ENCODE results near the gene ATP5IF1.

Gene ATP5IF1

GRCh38 chr1:28239004-28239403, 3.1 kb downstream of the ATP5IF1 start:
- DNase-seq: no peak

DNA sequence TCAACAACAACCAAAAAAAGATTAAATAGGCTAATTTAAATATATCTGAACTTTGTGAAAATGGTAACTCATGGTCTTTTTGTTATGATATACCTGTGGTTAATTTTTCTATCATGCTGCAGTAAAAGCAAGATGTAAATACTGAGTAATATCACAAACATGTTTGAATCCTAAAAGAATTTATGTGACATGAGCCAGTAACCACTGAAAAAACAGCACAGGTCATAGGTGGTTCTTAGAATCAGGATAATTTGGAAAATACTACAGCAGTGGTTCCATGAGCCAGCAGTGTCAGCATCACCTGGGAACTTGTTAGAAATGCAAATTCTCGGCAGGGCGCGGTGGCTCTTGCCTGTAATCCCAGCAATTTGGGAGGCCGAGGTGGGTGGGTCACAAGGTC, 4.1 kb downstream of the ATP5IF1 start:
- DNase-seq: no peak

DNA sequence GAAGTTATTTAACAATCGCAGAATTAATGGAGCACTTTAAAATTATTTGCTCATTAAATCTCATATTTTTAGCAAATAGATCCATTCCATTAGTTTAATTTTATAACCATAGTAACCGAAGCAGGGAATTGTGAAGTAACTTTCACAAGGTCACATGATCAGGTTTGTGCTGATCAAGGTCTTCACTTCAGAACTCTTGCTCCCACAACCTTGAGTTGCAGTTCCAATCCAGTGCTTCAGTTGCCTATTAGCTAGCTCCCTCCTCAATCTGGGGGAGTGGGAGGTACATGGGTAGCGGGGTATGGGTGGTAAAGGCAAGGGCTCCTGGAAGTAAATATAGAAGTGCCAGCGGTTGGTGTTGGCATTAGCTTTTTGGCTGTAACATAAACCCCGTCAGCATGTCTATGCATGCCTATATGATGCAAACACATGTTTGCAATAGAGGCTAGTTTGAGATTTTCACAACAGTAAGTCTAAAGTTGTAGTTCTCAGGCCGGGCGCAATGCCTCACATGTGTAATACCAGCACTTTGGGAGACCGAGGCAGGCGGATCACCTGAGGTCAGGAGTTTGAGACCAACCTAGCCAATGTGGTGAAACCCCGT, 5.8 kb downstream of the ATP5IF1 start:
- DNase-seq: no peak

DNA sequence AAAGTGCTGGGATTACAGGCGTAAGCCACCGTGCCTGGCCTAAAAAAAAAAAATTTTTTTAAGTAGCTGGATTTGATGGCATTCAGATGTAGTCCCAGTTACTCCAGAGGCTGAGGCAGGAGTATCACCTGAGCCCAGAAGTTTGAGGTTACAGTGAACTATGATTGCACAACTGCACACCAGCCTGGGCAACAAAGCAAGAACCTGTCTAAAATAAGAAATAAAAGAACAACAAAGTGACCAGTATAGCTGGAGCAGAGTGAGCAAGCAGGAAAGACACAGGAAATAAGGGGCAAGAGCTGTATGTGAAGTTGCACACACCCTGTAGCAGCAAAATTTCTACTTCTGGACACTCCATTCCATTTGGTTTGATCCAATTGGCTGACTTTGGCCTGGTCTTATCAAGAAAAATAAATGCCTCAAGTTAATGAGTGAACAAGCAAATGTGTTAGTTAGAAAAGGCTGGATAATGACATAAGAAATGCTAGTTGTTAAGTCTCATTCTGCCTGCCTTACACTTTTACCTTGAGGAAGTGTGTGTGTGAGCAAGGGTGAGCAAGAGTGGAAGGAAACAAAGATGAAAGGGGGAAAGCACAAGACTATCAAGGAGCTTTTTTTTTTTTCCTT, 7.9 kb downstream of the ATP5IF1 start:
- DNase-seq: no peak

- no peak for DNase-seq
Observed at GRCh38 chr1:28244549-28245251, 8.8 kb downstream of the ATP5IF1 start.

DNA sequence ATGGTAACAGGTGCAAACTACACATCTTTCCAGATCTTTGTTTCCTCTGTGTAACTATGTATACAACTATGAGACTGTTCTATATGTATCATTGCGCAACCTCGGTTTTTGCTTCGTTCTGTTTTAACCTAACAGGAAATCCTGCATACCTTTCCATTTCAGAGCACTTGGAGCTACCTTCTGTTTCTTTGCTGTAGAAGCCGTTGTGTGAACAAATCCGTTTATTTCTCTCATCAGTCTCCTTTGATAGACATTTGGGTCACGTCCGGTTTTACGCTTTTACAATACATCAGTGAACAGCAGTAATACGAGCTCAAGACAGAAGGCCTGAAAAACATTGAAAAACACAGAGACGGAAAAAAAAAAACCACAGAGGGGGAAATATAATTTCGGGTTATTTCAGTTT, 10.5 kb downstream of the ATP5IF1 start:
- DNase-seq: no peak

GRCh38 chr1:28247612-28248272, 11.8 kb downstream of the ATP5IF1 start:
- no peak for DNase-seq

- no peak for DNase-seq
Observed at GRCh38 chr1:28248273-28249012, 12.5 kb downstream of the ATP5IF1 start.

DNA sequence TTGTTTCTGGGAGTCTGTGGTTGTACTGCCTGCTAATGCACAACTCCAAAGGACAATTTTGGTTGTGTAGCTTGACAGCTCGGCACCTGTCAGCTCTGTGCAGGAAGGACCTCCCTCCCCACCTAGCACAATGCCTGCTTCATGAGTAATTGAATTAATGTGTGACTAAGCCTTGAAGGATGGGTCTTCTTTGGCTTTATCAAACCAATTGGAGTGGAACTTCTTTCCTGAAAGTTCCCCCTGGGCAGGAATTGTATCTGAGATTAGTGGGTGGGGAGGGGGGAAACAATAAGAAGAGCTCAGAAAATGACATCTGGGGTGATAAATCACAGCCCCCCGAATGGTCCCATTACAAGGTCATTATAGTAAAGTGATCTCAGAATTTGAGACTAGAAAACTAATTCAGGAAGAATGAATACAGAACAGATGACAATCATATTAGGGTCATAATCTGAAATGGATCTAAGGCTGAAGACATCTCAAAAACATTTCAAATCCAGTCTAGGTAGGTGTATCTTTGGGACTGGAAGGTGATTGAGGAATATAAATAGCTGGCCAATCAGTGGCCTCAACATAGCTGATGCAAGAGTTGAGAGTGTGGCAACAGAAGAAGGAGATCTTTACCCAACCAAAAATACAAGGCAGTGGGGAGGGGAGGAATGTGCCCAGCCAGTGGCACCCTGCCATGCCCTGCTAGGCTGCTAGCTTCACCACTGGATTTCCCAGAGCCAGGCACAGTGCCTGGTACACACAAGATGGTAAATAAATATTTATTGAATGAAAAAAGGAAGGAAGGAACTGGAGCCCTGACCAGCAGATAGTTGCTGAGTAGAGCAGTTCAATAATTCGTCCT, 13.3 kb downstream of the ATP5IF1 start:
- DNase-seq: no peak

GRCh38 chr1:28249866-28250295, 14.0 kb downstream of the ATP5IF1 start:
- no peak for DNase-seq

DNA sequence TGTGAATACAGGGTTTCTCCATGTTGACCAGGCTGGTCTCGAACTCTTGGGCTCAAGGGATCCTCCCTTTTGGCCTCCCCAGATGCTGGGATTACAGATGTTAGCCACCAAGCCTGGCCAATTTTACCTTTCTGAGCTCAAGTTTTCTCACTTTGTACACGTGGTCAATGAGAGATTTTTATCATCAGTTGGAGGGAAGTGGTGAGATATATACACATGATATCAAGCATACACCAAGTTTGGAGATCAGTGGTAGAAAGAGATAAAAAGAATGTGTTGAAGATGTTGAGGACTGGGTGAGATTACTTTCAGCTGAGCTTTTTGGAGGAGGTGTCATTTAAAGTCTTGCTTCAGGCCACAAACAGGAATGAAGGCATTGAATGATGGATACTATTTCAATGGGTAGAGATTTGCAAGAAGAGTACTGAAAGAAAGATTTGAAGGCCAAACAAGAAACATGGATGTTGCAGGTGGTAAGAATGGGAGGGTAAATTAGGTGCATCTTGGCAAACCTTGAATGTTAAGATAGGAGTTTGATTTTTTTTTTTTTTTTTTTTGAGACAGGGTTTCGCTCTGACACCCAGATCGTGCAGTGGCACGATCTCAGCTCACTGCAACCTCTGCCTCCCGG, 20.4 kb downstream of the ATP5IF1 start:
- no peak for DNase-seq

DNA sequence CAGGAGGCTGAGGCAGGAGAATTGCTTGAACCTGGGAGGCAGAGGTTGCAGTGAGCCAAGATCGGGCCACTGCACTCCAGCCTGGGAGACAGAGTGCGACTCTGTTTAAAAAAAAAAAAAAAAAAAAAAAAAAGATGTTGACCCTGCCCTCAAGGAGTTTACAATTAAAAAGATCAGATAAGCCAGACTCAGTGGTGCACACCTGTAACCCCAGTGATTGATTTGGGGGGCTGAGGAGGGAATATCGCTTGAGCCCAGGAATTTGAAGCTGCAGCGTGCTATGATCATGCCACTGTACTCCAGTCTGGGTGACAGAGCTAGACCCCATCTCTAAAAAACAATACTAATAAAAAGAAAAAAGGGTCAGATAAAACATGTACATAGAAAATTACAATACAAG, 21.8 kb downstream of the ATP5IF1 start:
- DNase-seq: no peak

GRCh38 chr1:28258628-28259251, 22.8 kb downstream of the ATP5IF1 start:
- DNase-seq: no peak

DNA sequence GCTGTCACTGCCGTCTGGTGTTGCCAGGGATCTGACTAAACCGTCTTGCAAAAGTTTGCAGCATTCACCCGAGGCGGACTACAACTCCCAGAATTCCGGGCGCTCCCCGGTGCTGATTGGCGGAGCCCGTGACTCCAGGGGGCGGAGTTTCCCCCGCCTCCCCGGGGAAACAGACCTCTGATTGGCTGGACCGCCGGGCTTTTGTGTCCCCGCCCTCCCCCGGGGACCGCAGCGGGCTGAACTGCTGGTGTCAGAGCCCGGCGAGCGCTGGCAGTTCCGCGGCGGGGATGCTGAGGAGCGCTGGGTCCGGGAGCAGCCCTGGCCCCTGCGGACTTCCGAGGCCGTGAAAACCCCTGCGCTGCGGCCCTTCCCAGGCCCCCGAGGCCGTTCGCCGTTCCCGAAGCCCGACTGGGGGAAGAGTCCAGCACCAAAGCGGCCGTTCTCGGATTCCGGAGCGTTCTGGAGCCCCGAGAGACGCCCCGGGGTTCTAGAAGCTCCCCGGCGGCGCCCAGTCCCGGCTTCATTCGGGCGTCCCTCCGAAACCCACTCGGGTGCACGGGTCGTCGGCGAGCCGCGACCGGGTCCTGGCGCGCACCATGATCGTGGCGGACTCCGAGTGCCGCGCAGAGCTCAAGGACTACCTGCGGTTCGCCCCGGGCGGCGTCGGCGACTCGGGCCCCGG, 23.5 kb downstream of the ATP5IF1 start, which contains the start of gene SESN2:
Gene SESN2, plus strand, starts transcription at position 267 of the 682 bp plus-strand sequence. Its CDS starts 330 bp downstream, at position 597.
- peak; percentile 89 to 93 for DNase-seq

DNA sequence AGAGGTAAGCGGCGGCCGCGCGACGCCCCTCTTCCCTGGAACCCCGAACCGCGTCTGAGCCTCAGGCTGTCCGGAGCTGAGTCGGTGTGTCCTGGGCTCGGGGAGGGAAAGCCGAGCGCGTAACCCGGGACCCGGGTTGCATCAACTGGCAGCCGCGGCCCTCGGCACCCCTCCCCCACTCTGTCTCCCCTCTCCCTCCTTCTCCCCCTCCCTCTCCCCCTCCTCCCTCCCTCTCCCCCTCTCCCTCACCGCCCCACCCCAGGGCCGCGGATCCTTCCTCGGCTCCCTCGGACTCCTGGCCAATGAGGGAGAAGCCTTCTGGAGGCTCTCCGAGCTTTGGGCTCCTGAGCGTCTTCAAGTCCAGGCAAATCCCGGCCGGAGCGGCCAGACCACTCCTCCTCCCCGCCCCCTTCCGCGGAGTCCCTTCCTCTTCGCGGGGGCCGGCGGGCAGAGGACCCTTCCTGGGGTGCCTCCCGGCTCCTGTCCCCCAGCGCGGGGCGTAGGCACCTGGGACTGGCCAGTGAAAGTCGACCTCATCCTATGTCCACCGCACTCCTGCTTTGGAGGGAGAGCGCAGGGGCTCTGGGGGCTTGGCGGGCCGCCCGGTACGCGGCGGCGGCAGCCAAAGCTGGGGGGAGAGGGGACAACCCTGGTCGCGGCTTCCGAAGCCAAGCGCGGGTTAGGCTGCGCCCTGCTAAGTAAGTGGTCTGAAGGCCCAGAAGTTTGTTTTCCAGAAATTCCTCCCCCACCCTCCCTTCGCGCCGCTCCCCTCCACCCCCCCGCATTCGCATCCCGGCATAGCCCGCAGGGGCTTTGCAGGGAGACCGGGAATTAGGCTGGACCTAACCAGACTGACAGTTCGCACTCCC, 24.2 kb downstream of the ATP5IF1 start:
- DNase-seq: no peak

DNA sequence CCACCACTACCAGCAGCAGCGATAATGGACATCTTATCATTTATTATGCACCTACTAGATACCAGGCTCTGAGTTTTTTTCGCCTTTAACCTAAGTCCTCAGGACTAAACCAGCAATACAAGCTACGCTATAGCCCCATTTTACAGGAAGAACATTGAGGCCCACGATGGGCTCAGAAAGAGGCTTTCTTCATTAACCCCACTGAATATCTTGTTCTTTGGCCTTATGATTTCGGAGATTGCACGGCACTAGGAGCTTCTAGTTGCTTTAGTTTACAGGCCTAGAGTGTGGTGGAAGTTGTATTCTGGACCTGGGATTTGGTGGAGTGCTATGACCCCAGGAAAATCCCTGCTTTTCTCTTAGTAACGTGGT, 24.9 kb downstream of the ATP5IF1 start:
- DNase-seq: no peak

DNA sequence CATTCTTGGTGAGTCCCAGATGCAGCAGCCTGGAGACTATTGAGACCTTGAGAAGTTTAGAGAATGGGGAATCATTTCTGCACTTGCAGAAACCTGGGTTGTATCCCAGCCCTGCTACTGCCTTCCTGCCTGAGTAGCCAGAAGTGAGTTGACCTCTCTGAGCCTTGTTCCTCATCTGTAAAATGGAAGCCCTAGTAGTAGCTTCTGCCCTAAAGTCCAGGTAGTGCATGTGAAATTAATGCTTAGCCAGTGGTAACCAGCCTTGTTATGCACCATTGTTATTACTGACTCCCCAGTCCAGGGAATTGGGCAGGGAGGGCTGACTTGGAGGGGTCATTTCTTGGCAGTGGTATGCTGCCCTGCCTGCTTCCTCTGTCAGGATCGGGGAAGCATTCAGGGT, 29.0 kb downstream of the ATP5IF1 start:
- DNase-seq: no peak

GRCh38 chr1:28265577-28265976, 29.7 kb downstream of the ATP5IF1 start:
- no peak for DNase-seq

GRCh38 chr1:28266920-28267322, 31.0 kb downstream of the ATP5IF1 start:
- no peak for DNase-seq

Measured in cerebellar nuclear complex (tissue), 1 donor.